Left lung (tissue), 10 donors: ENCODE results near the gene S100PBP. TPM values are rescaled to one million over a fixed set of nuclear protein-coding genes. Genes with fewer than 3 reads are reported as not detected.
A peak's percentile ranks its signal among the peaks of the same experiment; 100 is the strongest.

Source experiments
- ATAC-seq: fragments of 200-7000 bp; cut with Tn5 transposase; one replicate; pipeline ENCODE4 v1.9.1; 2020; ENCODE audit warnings: moderate library complexity
- DNase-seq, 4 donors: peaks; one replicate each; pipeline ENCODE4 v3.0.0-alpha.2; 2013 to 2020
- H3K27ac ChIP-seq, 2 donors: fragments of 200-600 bp; sonication (generic) in 1 of 2; one replicate each; pipeline versions ENCODE4 v1.5.0 to v1.8.0; 2020 to 2021
- H3K27me3 ChIP-seq, 2 donors: fragments of 200-600 bp; sonication (generic) in 1 of 2; one replicate each; pipeline versions ENCODE4 v1.5.0 to v1.8.0; 2020 to 2021
- H3K36me3 ChIP-seq, 2 donors: fragments of 200-600 bp; sonication (generic) in 1 of 2; one replicate each; pipeline versions ENCODE4 v1.5.0 to v1.8.0; 2020 to 2021
- H3K4me1 ChIP-seq, 2 donors: fragments of 200-600 bp; one replicate each; pipeline ENCODE4 v1.8.0; 2021
- H3K4me3 ChIP-seq, 2 donors: fragments of 200-600 bp; sonication (generic) in 1 of 2; one replicate each; pipeline versions ENCODE4 v1.5.0 to v1.8.0; 2020 to 2021; ENCODE audit warnings: mild to moderate bottlenecking in 1 of 2
- H3K9me3 ChIP-seq, 2 donors: fragments of 200-600 bp; sonication (generic) in 1 of 2; one replicate each; pipeline versions ENCODE4 v1.5.0 to v1.8.0; 2020 to 2021
- intact Hi-C, 2 donors: fragments of 100-400 bp; cut with DNase I; formaldehyde crosslinking; loops; one replicate each; pipeline versions ENCODE4 v1.11.2 to v1.14.2; 2022
- polyA plus RNA-seq, 6 donors: library from polyadenylated mRNA; unstranded; fragments of 120-200 nt; gene quantifications; one replicate each; pipeline ENCODE4 v1.2.1, GENCODE V29; 2013; ENCODE audit not compliant: insufficient read length in 6 of 6
- total RNA-seq, 2 donors: library from RNA; stranded (reverse); fragmentation: NEBNext Ultra II Directional; extraction: Animal tissue kit (Norgen Biotek cat#: 25700); gene quantifications; one replicate each; pipeline ENCODE4 v1.2.1, GENCODE V29; 2021
- TF ChIP-seq, protein P1 (sequence below), 2 donors: fragments of 200-600 bp; sonication (generic) in 1 of 2; IDR thresholded peaks; one replicate each; pipeline versions ENCODE4 v1.5.0 to v1.8.0; 2021; ENCODE audit warnings: antibody characterized with exemption in 2 of 2
- donor health status: DM: no; HTN: yes; CAD: no.
- donor health status: DM: no; HTN: no; CAD: no.

The S100PBP gene
- total and polyA plus RNA-seq, 8 donors = 32.3 to 56.5 (median 51.1) TPM

DNA sequence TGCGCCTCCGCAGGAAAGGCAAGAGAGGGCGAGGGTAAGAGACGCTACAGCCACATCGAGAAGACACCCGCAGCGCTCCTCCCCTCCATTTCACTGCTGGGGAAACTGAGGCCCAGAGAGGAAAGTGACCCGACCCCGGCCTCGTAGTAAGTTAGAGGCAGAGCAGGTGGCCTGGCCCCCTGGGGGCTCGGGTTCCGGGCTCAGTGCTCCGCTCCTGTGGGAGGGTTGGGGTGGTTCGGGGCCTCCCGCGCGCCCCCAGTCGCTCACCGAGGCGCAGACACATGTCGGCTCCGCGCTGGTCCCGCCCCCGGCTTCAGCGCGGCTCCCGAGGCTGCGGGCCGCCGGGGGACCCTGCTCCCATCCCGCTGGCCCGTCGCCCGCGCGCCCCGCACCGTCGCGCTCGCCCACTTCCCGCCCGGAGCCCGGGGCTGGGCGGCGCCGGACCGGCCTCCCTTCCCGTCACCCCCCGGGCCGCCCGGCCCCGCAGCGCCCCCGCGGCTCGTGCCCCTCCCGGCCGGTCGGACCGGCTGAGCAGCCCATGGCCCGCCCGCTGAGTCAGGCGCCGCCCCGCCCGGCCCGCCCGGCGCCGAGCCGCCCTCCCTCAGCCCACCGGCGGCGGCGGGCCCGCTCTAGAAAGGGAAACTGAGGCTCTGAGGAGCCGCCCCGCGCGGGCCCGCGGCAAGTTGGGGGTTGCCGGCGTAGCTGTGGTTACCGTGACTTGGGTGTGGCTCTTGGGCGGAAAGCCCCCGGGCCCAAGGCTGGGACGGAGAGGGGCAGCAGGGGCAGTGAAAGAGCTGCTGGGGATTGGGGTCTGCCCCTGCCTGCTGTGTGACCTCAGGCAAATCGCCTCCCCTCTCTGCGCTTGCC is 83.7 kb downstream of the S100PBP start, which contains the start of gene TMEM54:
Gene TMEM54, minus strand, starts transcription at position 434 of the 867 bp plus-strand sequence. Its CDS starts 151 bp downstream, at position 283.
- peak within 1 kb of the TSS; percentile 47 to 50 for H3K4me3 ChIP-seq
- ATAC-seq = peak; percentile 94
- TF ChIP-seq, protein P1, sequence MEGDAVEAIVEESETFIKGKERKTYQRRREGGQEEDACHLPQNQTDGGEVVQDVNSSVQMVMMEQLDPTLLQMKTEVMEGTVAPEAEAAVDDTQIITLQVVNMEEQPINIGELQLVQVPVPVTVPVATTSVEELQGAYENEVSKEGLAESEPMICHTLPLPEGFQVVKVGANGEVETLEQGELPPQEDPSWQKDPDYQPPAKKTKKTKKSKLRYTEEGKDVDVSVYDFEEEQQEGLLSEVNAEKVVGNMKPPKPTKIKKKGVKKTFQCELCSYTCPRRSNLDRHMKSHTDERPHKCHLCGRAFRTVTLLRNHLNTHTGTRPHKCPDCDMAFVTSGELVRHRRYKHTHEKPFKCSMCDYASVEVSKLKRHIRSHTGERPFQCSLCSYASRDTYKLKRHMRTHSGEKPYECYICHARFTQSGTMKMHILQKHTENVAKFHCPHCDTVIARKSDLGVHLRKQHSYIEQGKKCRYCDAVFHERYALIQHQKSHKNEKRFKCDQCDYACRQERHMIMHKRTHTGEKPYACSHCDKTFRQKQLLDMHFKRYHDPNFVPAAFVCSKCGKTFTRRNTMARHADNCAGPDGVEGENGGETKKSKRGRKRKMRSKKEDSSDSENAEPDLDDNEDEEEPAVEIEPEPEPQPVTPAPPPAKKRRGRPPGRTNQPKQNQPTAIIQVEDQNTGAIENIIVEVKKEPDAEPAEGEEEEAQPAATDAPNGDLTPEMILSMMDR (IDR thresholded peaks at IDR 0.05) = no peak
- peaks cover 5 to 61% of the 10 kb centered on the region in 2 donors for H3K27me3 ChIP-seq
- no peak within 1 kb of the TSS for H3K27ac ChIP-seq
- H3K9me3 ChIP-seq = no peaks in the 10 kb centered on the region
- DNase-seq = peak in 3 of 4 donors; percentile 64 to 88 (median 68)
- H3K4me1 ChIP-seq = peaks cover 7 to 11% of the 10 kb centered on the region in 2 donors
- intact Hi-C loops = no loop called here
- no peaks in the 10 kb centered on the region for H3K36me3 ChIP-seq

DNA sequence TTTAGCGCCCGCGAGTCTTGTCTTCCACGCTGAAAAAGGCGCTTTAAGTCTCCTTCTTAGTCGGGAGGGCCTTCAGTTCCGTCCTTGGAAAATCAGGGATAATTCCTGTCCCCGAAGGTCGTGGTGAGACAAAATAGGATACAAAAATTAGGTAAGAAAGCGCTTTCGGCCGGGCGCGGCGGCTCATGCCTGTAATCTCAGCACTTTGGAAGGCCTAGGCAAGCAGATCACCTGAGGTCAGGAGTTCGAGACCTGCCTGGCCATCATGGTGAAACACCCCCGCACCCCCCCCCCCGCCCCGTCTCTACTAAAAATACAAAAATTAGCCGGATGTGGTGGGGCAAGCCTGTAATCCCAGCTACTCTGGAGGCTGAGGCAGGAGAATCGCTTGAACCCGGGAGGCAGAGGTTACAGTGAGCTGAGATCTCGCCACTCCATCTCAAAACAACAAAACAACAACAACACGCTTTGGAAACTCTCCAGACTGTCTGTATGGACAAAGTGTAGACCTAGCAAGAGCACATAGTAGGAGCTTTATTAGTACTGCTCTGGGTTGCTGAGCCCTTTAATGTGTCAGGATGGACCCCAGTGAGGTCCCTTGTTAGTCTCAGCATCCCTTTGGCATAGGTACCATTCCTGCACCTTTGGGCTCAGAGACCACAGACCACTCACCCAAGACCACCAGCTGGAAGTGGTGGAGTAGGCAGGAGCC is 84.5 kb downstream of the S100PBP start:
- Histone ChIP-seq H3K9me3 (no peaks in the 10 kb centered on the region), H3K27me3 (peaks cover 5 to 61% of the 10 kb centered on the region in 2 donors), H3K36me3 (no peaks in the 10 kb centered on the region), H3K4me3 (peak overlapping the region; percentile 42 to 50), H3K4me1 (peaks cover 7 to 11% of the 10 kb centered on the region in 2 donors), H3K27ac (no peak overlapping the region)
- ATAC-seq (no peak), DNase-seq (no peak)
- TF ChIP-seq, protein P1 (IDR thresholded peaks at IDR 0.05) = no peak
- intact Hi-C loops = no loop called here

DNA sequence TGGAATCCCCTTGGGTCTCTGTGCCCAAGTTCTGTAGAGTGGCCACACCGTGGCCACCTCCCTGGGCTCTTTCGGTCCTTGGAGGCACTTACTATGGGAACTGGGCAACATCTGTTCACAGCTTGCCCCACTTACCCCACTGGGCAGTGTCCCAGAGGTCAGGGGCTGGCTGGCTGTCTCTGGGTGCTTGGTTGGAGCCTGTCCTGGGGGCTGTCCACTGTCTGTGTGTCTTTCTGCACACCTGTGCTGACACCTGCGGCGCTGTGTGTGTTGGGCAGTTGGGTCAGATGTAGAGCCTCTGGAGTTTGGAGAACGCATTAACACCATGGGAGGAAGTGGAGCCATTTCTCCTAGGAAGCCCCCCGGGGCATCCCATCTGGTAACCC is 85.1 kb downstream of the S100PBP start:
- no peak for DNase-seq
- Histone ChIP-seq H3K27me3 (peaks cover 5 to 61% of the 10 kb centered on the region in 2 donors), H3K36me3 (no peaks in the 10 kb centered on the region), H3K27ac (no peak overlapping the region), H3K9me3 (no peaks in the 10 kb centered on the region), H3K4me3 (no peak overlapping the region), H3K4me1 (peaks cover 7 to 11% of the 10 kb centered on the region in 2 donors)
- TF ChIP-seq, protein P1 (IDR thresholded peaks at IDR 0.05) = no peak
- no peak for ATAC-seq
- intact Hi-C loops = no loop called here

DNA sequence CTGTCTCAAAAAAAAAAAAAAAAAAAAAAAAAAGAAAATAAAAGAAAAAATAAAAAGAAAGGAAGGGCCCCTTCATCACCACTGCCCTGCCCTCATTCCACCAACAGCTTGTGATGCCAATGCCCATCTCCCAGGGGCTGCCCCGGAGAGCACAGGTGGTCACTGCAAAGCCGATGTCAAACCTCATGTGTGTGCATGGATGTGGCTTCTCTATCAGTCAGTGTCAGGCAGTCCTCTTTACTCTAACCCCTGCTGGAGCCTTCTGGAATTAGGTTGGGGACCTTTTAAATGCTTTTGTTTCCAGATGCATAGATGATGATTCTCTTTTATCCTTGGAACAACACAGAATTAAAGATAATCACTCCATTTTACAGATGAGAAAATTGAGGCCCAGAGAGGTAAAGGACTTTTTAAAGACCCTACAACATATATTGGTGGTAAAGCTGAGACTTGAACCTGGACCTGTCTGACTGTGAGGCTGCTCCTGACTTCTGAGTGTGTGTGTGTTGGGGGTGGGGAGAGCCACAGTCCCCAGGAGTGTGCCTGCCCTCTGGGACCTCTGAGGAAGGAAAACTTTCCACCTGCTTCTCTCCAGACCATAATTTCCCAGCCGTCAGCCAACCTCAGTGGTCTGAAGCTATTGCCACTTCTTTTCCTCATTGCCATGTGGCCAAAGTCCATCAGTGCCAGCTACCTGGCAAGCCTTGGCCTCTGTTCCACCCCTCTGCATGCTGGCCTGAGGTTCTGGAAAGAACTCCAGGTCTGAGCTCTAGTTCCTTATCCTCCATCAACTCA is 86.7 kb downstream of the S100PBP start:
- ATAC-seq = no peak

More for the DNA sequence above, 86.7 kb downstream of the S100PBP start:
- peaks cover 7 to 11% of the 10 kb centered on the region in 2 donors for H3K4me1 ChIP-seq
- H3K9me3 ChIP-seq = no peaks in the 10 kb centered on the region
- intact Hi-C loops = no loop called here
- no peak for DNase-seq
- H3K36me3 ChIP-seq = no peaks in the 10 kb centered on the region
- peaks cover 5 to 57% of the 10 kb centered on the region in 2 donors for H3K27me3 ChIP-seq
- H3K4me3 ChIP-seq = no peak overlapping the region
- TF ChIP-seq, protein P1 (IDR thresholded peaks at IDR 0.05) = no peak
- no peak overlapping the region for H3K27ac ChIP-seq
